K562 (cell line): ENCODE measurements around the gene TMEM200B. TPM values are rescaled to one million over a fixed set of nuclear protein-coding genes. Genes with fewer than 3 reads are reported as not detected.

Experiments used
- ATAC-seq: fragments of 200-7000 bp; cut with Tn5 transposase; 3 replicates; pipeline ENCODE4 v1.9.1; 2020; ENCODE audit warnings: moderate library complexity
- BruUV-seq: library from RNA; stranded (reverse); fragments of 400-500 nt; replicated peaks from 2 replicates; lab custom pipeline; 2021; lab: Mats Ljungman, UMichigan
- CTCF ChIA-PET: fragments of 300-600 bp; formaldehyde crosslinking; extraction: SDS; loops from one replicate; lab custom pipeline; 2021; ENCODE audit warnings: low intra/inter-chr PET ratio; lab: Yijun Ruan, JAX
- POLR2A ChIA-PET: fragments of 300-600, 350-650 bp; sonication (Branson Sonifier 250); formaldehyde crosslinking; extraction: SDS; loops from one replicate; lab custom pipeline; 2021; ENCODE audit warnings: antibody characterized with exemption, inconsistent platforms; lab: Yijun Ruan, JAX
- DNase-seq, 4 experiments: peaks; one replicate each; pipeline versions ENCODE4 v3.0.0 to v3.0.0-alpha.2; 2011 to 2018; ENCODE audit warnings: low spot score in 3 of 4, mixed read lengths in 3 of 4; ENCODE audit errors: extremely low read depth in 1 of 4
- FAIRE-seq: peaks from 2 replicates; lab custom pipeline; 2011; peaks lifted over from hg19 to GRCh38; lab: Jason Lieb, UNC
- H2AFZ ChIP-seq: 2 replicates; pipeline ENCODE4 v1.6.0; 2011; ENCODE audit warnings: low read depth, low read length, control low read depth, inconsistent platforms
- H3K27ac ChIP-seq: fragments of 200-600 bp; 3 replicates; pipeline ENCODE4 v1.8.0; 2011; ENCODE audit warnings: low read depth, mild to moderate bottlenecking, control low read depth, inconsistent platforms, low read length, moderate library complexity, mixed read lengths; ENCODE audit errors: extremely low read depth
- H3K27me3 ChIP-seq, 2 experiments: fragments of 300-600 bp in 1 of 2; 2 replicates in 1 of 2; 3 replicates in 1 of 2; pipeline versions ENCODE4 v1.6.0 to v1.8.0; 2011; ENCODE audit warnings: inconsistent platforms in 2 of 2, low read length in 2 of 2, mild to moderate bottlenecking in 1 of 2, mixed read lengths in 1 of 2, moderate library complexity in 1 of 2; ENCODE audit not compliant: control insufficient read depth in 2 of 2, insufficient read depth in 2 of 2
- H3K36me3 ChIP-seq: fragments of 300-600 bp; 3 replicates; pipeline ENCODE4 v1.8.0; 2011; ENCODE audit warnings: mild to moderate bottlenecking, low read length, inconsistent platforms; ENCODE audit not compliant: control insufficient read depth, insufficient read depth
- H3K4me1 ChIP-seq, 2 experiments: fragments of 200-600 bp in 1 of 2; replicated peaks in 1 of 2; 2 replicates in 1 of 2; 3 replicates in 1 of 2; pipeline versions ENCODE4 v1.5.1 to v1.8.0; 2011; ENCODE audit warnings: inconsistent platforms in 2 of 2, low read length in 2 of 2, mild to moderate bottlenecking in 1 of 2, mixed read lengths in 1 of 2, moderate library complexity in 1 of 2; ENCODE audit not compliant: control insufficient read depth in 2 of 2, insufficient read depth in 2 of 2
- H3K4me2 ChIP-seq: 2 replicates; pipeline ENCODE4 v1.6.1; 2011; ENCODE audit warnings: low read length, control low read depth, inconsistent platforms, mixed read lengths; ENCODE audit not compliant: insufficient read depth
- H3K4me3 ChIP-seq: fragments of 200-600 bp; sonication (generic), shearing (Covaris generic); 2 replicates; pipeline ENCODE4 v1.5.1; 2016; ENCODE audit warnings: control low read depth, inconsistent platforms
- H3K79me2 ChIP-seq: fragments of 200-600 bp; 3 replicates; pipeline ENCODE4 v1.8.0; 2011; ENCODE audit warnings: low read length, inconsistent platforms; ENCODE audit not compliant: control insufficient read depth, insufficient read depth
- H3K9ac ChIP-seq, 2 experiments: 2 replicates each; pipeline versions ENCODE4 v1.6.0 to v1.6.1; 2011; ENCODE audit warnings: low read depth in 2 of 2, low read length in 2 of 2, control low read depth in 1 of 2, inconsistent platforms in 1 of 2, mild to moderate bottlenecking in 1 of 2, mixed read lengths in 1 of 2; ENCODE audit not compliant: insufficient read depth in 1 of 2
- H3K9me1 ChIP-seq: one replicate; pipeline ENCODE4 v1.6.0; 2011; ENCODE audit warnings: inconsistent platforms, mild to moderate bottlenecking, low read length, moderate library complexity; ENCODE audit not compliant: control insufficient read depth, insufficient read depth
- H3K9me3 ChIP-seq: replicated peaks from 2 replicates; pipeline ENCODE4 v1.5.1; 2011; ENCODE audit warnings: low read depth, low read length, inconsistent platforms; ENCODE audit not compliant: control insufficient read depth, insufficient read depth
- H4K20me1 ChIP-seq: replicated peaks from 2 replicates; pipeline ENCODE4 v1.6.1; 2011; ENCODE audit warnings: low read length, inconsistent platforms, mixed read lengths; ENCODE audit not compliant: control insufficient read depth, insufficient read depth
- BACH1 ChIP-seq: fragments of 200-800 bp; sonication (Bioruptor generic); IDR thresholded peaks from 2 replicates; pipeline ENCODE4 v1.6.1; 2016; ENCODE audit warnings: missing genetic modification characterization, missing compliant biosample characterization
- MYBL2 ChIP-seq, 2 experiments: fragments of 450-650 bp in 1 of 2; sonication (generic) in 1 of 2; formaldehyde crosslinking in 1 of 2; IDR thresholded peaks; 2 replicates each; pipeline versions ENCODE4 v1.6.1 to v1.8.1; 2017 to 2022; ENCODE audit warnings: borderline replicate concordance in 1 of 2, inconsistent platforms in 1 of 2, low read depth in 1 of 2, mild to moderate bottlenecking in 1 of 2, missing genetic modification reagents in 1 of 2, moderate library complexity in 1 of 2
- MYC ChIP-seq, 2 experiments: fragments of 250-450 bp in 1 of 2; sonication (Bioruptor Pico) in 1 of 2; IDR thresholded peaks; 2 replicates each; pipeline versions ENCODE4 v1.5.1 to v1.6.1; 2012 to 2021; ENCODE audit warnings: low read depth in 2 of 2, borderline replicate concordance in 1 of 2, improper control_type of control experiment in 1 of 2, low read length in 1 of 2, mild to moderate bottlenecking in 1 of 2, moderate library complexity in 1 of 2
- POLR2A ChIP-seq: fragments of 450-650 bp; conservative IDR thresholded peaks from 2 replicates; pipeline ENCODE4 v1.6.1; 2016
- TEAD4 ChIP-seq, 2 experiments: sonication (generic) in 1 of 2; formaldehyde crosslinking in 1 of 2; IDR thresholded peaks; 2 replicates each; pipeline versions ENCODE4 v1.6.1 to v1.8.0; 2012 to 2022; ENCODE audit warnings: borderline replicate concordance in 1 of 2, inconsistent platforms in 1 of 2, low read length in 1 of 2, mild to moderate bottlenecking in 1 of 2, missing genetic modification reagents in 1 of 2
- ZFP1 ChIP-seq: fragments of 450-650 bp; formaldehyde crosslinking; IDR thresholded peaks from 2 replicates; pipeline ENCODE4 v1.4.0; 2020; ENCODE audit warnings: mild to moderate bottlenecking, mixed read lengths
- ZFX ChIP-seq: sonication (generic); formaldehyde crosslinking; IDR thresholded peaks from 2 replicates; pipeline ENCODE4 v1.8.0; 2022; ENCODE audit warnings: mild to moderate bottlenecking, missing genetic modification reagents, moderate library complexity
- ZNF583 ChIP-seq: fragments of 250-450 bp; sonication (Bioruptor Pico); IDR thresholded peaks from 2 replicates; pipeline ENCODE4 v1.4.0; 2020
- ZNF644 ChIP-seq: fragments of 200-800 bp; sonication (Bioruptor generic); IDR thresholded peaks from 2 replicates; pipeline ENCODE4 v1.6.1; 2016; ENCODE audit warnings: low read depth, missing genetic modification characterization, missing compliant biosample characterization
- WGBS: fragments of 100-300 bp; shearing (Covaris generic); methylation state at CpG from one replicate; pipeline ENCODE4 v1.1.6; 2016; ENCODE audit warnings: low coverage, mixed read lengths; ENCODE audit not compliant: insufficient coverage; ENCODE audit errors: missing lambda C conversion rate; 5-methylcytosine and 5-hydroxymethylcytosine counted together
- in situ Hi-C: fragments of 300-500 bp; cut with MboI; formaldehyde crosslinking; loops from 4 replicates; pipeline ENCODE4 v1.15.0; 2018; ENCODE audit warnings: inconsistent platforms, mixed read lengths
- intact Hi-C: fragments of 100-400 bp; cut with micrococcal nuclease; formaldehyde crosslinking; loops from 2 replicates; pipeline ENCODE4 v1.14.2; 2022
- polyA plus RNA-seq, 8 experiments: library from polyadenylated mRNA; depleted of rRNA in 4 of 8; stranded (reverse) in 5 of 8; unstranded in 3 of 8; fragments of >200 nt; fragmentation: Nextera tagmentation in 2 of 8; fragmentation: Illumina TruSeq in 1 of 8; extraction: Ambion mirVana in 2 of 8; extraction: Trizol in 1 of 8; gene quantifications; 2 replicates each; pipeline versions ENCODE4 v1.2.1 to v1.2.3, GENCODE V29; 2011 to 2014; ENCODE audit warnings: inconsistent platforms in 1 of 8, missing spikeins in 1 of 8
- total RNA-seq, 7 experiments: library from RNA; depleted of rRNA in 6 of 7; stranded (reverse); fragments of >200 nt in 6 of 7; fragmentation: Illumina TruSeq in 2 of 7; extraction: Trizol in 2 of 7; gene quantifications; 2 replicates each; pipeline versions ENCODE4 v1.2.1 to v1.2.3, GENCODE V29; 2011 to 2021; ENCODE audit warnings: low replicate concordance in 1 of 7
- TF ChIP-seq, protein P1 (sequence below): sonication (generic); formaldehyde crosslinking; IDR thresholded peaks from 2 replicates; pipeline ENCODE4 v1.8.0; 2023; ENCODE audit warnings: mild to moderate bottlenecking, missing genetic modification reagents
- TF ChIP-seq, protein P2 (sequence below): fragments of 250-450 bp; sonication (Bioruptor Pico); IDR thresholded peaks from 2 replicates; pipeline ENCODE4 v1.5.0; 2020; ENCODE audit warnings: mild to moderate bottlenecking, borderline replicate concordance
- TF ChIP-seq, protein P3 (sequence below): sonication (generic); formaldehyde crosslinking; IDR thresholded peaks from 2 replicates; pipeline ENCODE4 v1.8.1; 2023; ENCODE audit warnings: mild to moderate bottlenecking, missing genetic modification reagents

Gene TMEM200B
- total and polyA plus RNA-seq, 9 of the 15 experiments (the other 6 are each of a cell fraction or from before 2014, with no cell fraction given) = 0.04 to 0.35 (median 0.10) TPM; not detected in 1

DNA sequence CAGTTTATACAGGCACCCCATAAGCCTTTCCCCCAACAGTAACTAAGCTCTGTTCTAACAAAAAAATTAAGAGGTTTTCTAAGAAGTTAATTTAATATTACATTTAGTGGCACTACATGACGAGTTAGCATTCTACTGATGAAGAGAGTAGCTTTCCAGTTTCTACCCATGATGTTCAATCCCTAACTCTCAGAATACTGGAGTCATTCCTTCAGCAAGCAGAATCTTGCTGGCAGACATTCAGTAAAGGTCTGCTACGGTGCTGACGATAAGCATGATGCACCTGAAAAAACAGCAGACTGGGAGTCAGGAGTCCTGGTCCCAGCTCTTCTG lies 33.5 kb upstream of the TMEM200B start:
- H3K4me3 ChIP-seq = no peak overlapping the region
- no peak overlapping the region for H2AFZ ChIP-seq
- BruUV-seq = no TSS peak
- CTCF ChIA-PET = no interaction called here
- DNase-seq (no peak), ATAC-seq (peak; percentile 25), FAIRE-seq (no peak)
- peaks cover 66% of the 10 kb centered on the region for H3K79me2 ChIP-seq
- no peaks in the 10 kb centered on the region; the same call in 1 of the 2 replicates for H3K9me3 ChIP-seq
- no peaks in the 10 kb centered on the region for H3K9me1 ChIP-seq
- 0% methylated on average over 3 of the region's 3 CpGs for WGBS
- H3K9ac ChIP-seq = no peak overlapping the region
- in situ Hi-C loops = no loop called here
- H3K36me3 ChIP-seq = peaks cover 92% of the 10 kb centered on the region
- no peaks in the 10 kb centered on the region for H4K20me1 ChIP-seq
- peak overlapping the region; percentile 76 for H3K4me2 ChIP-seq
- H3K27ac ChIP-seq = peak overlapping the region; percentile 90
- POLR2A ChIA-PET = interaction anchor here (0.6 to 5.6 kb wide), 12 partner anchors 10 to 273 kb away, joined by 3 to 54 read pairs (median 5); partner anchors contain the start of gene SRSF4
- no peaks in the 10 kb centered on the region for H3K27me3 ChIP-seq
- H3K4me1 ChIP-seq = peaks cover 30 to 34% of the 10 kb centered on the region in 2 experiments
- intact Hi-C loops = loop anchor here (1.0 kb wide), 2 partner anchors 45 to 275 kb away; no protein-coding TSS in a partner anchor
- TF ChIP-seq BACH1 = 0 out of 2 replicates have a peak, but pooled peaks have one; percentile 5
- TF ChIP-seq MYBL2 (IDR thresholded peaks at IDR 0.05; ENCODE audit: low read depth) = no peak
- TF ChIP-seq MYBL2 (CRISPR knock-in tag; IDR thresholded peaks at IDR 0.05; ENCODE audit: borderline replicate concordance) = no peak
- TF ChIP-seq ZFX (CRISPR knock-in tag) = 0 out of 2 replicates have a peak, but pooled peaks have one; percentile 49
- TF ChIP-seq ZNF644 (tag) = 0 out of 2 replicates have a peak, but pooled peaks have one; percentile 52
- TF ChIP-seq, protein P1, sequence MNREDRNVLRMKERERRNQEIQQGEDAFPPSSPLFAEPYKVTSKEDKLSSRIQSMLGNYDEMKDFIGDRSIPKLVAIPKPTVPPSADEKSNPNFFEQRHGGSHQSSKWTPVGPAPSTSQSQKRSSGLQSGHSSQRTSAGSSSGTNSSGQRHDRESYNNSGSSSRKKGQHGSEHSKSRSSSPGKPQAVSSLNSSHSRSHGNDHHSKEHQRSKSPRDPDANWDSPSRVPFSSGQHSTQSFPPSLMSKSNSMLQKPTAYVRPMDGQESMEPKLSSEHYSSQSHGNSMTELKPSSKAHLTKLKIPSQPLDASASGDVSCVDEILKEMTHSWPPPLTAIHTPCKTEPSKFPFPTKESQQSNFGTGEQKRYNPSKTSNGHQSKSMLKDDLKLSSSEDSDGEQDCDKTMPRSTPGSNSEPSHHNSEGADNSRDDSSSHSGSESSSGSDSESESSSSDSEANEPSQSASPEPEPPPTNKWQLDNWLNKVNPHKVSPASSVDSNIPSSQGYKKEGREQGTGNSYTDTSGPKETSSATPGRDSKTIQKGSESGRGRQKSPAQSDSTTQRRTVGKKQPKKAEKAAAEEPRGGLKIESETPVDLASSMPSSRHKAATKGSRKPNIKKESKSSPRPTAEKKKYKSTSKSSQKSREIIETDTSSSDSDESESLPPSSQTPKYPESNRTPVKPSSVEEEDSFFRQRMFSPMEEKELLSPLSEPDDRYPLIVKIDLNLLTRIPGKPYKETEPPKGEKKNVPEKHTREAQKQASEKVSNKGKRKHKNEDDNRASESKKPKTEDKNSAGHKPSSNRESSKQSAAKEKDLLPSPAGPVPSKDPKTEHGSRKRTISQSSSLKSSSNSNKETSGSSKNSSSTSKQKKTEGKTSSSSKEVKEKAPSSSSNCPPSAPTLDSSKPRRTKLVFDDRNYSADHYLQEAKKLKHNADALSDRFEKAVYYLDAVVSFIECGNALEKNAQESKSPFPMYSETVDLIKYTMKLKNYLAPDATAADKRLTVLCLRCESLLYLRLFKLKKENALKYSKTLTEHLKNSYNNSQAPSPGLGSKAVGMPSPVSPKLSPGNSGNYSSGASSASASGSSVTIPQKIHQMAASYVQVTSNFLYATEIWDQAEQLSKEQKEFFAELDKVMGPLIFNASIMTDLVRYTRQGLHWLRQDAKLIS (CRISPR knock-in tag) = peak; percentile 13
- 0 out of 2 replicates have a peak, but pooled peaks have one; percentile 46 for TF ChIP-seq ZFP1
- 0 out of 2 replicates have a peak, but pooled peaks have one; percentile 2 for TF ChIP-seq MYC (IDR thresholded peaks at IDR 0.05; ENCODE audit: low read depth, low read length)
- TF ChIP-seq MYC (CRISPR knock-in tag; IDR thresholded peaks at IDR 0.05; ENCODE audit: borderline replicate concordance, low read depth) = no peak
- TF ChIP-seq TEAD4 (IDR thresholded peaks at IDR 0.05; ENCODE audit: low read length) = 0 out of 2 replicates have a peak, but pooled peaks have one; percentile 6
- TF ChIP-seq TEAD4 (CRISPR knock-in tag; IDR thresholded peaks at IDR 0.05; ENCODE audit: borderline replicate concordance) = no peak
- TF ChIP-seq, protein P2, sequence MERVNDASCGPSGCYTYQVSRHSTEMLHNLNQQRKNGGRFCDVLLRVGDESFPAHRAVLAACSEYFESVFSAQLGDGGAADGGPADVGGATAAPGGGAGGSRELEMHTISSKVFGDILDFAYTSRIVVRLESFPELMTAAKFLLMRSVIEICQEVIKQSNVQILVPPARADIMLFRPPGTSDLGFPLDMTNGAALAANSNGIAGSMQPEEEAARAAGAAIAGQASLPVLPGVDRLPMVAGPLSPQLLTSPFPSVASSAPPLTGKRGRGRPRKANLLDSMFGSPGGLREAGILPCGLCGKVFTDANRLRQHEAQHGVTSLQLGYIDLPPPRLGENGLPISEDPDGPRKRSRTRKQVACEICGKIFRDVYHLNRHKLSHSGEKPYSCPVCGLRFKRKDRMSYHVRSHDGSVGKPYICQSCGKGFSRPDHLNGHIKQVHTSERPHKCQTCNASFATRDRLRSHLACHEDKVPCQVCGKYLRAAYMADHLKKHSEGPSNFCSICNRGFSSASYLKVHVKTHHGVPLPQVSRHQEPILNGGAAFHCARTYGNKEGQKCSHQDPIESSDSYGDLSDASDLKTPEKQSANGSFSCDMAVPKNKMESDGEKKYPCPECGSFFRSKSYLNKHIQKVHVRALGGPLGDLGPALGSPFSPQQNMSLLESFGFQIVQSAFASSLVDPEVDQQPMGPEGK = 0 out of 2 replicates have a peak, but pooled peaks have one; percentile 8
- TF ChIP-seq POLR2A = no peak
- TF ChIP-seq ZNF583 (CRISPR knock-in tag) = 0 out of 2 replicates have a peak, but pooled peaks have one; percentile 45
- TF ChIP-seq, protein P3, sequence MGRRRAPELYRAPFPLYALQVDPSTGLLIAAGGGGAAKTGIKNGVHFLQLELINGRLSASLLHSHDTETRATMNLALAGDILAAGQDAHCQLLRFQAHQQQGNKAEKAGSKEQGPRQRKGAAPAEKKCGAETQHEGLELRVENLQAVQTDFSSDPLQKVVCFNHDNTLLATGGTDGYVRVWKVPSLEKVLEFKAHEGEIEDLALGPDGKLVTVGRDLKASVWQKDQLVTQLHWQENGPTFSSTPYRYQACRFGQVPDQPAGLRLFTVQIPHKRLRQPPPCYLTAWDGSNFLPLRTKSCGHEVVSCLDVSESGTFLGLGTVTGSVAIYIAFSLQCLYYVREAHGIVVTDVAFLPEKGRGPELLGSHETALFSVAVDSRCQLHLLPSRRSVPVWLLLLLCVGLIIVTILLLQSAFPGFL (CRISPR knock-in tag) = no peak
